Neural cell (in vitro differentiated cells): ENCODE measurements around the gene TSEN54. TPM values are rescaled to one million over a fixed set of nuclear protein-coding genes. Genes with fewer than 3 reads are reported as not detected.

Experiments used
- H2AFZ ChIP-seq: fragments of 200-600, 300-800 bp; sonication (generic), shearing (Covaris generic); 2 replicates; pipeline ENCODE4 v1.6.0; 2014; ENCODE audit warnings: low read depth, mild to moderate bottlenecking, antibody characterized with exemption, low read length, moderate library complexity
- H3F3A ChIP-seq: fragments of 200-600 bp; shearing (Covaris generic); 2 replicates; pipeline ENCODE4 v1.6.1; 2016; ENCODE audit warnings: mild to moderate bottlenecking, moderate library complexity, mixed read lengths, antibody characterized with exemption, low read length; ENCODE audit not compliant: insufficient read depth, poor library complexity, severe bottlenecking
- H3K27ac ChIP-seq: fragments of 200-600, 300-800 bp; sonication (generic), shearing (Covaris generic); 2 replicates; pipeline ENCODE4 v1.5.1; 2014; ENCODE audit warnings: mild to moderate bottlenecking, low read length, moderate library complexity
- H3K27me3 ChIP-seq: fragments of 300-800, 200-600 bp; sonication (generic), shearing (Covaris generic); 2 replicates; pipeline ENCODE4 v1.6.0; 2014; ENCODE audit warnings: mild to moderate bottlenecking, low read depth, low read length, moderate library complexity; ENCODE audit not compliant: insufficient read depth
- H3K36me3 ChIP-seq: fragments of 300-800, 200-600 bp; sonication (generic), shearing (Covaris generic); 2 replicates; pipeline ENCODE4 v1.5.1; 2014; ENCODE audit warnings: mild to moderate bottlenecking, antibody characterized with exemption, low read length, moderate library complexity; ENCODE audit not compliant: insufficient read depth
- H3K4me2 ChIP-seq: fragments of 300-800, 200-600 bp; sonication (generic), shearing (Covaris generic); 2 replicates; pipeline ENCODE4 v1.6.0; 2014; ENCODE audit warnings: mild to moderate bottlenecking, low read length
- H3K4me3 ChIP-seq: fragments of 300-800, 200-600 bp; sonication (generic), shearing (Covaris generic); 2 replicates; pipeline ENCODE4 v1.5.1; 2014; ENCODE audit warnings: mild to moderate bottlenecking, low read length, moderate library complexity
- H3K79me2 ChIP-seq: fragments of 200-600 bp; shearing (Covaris generic); replicated peaks from 2 replicates; pipeline ENCODE4 v1.6.0; 2014; ENCODE audit warnings: mild to moderate bottlenecking, low read length, moderate library complexity; ENCODE audit not compliant: insufficient read depth
- H3K9ac ChIP-seq: fragments of 300-800, 200-600 bp; sonication (generic), shearing (Covaris generic); 2 replicates; pipeline ENCODE4 v1.6.1; 2016; ENCODE audit warnings: mild to moderate bottlenecking, low read length, mixed read lengths
- H3K9me2 ChIP-seq: fragments of 200-600 bp; shearing (Covaris generic); 2 replicates; pipeline ENCODE4 v1.6.1; 2016; ENCODE audit warnings: mild to moderate bottlenecking, low read length, mixed read lengths; ENCODE audit not compliant: insufficient read depth
- H3K9me3 ChIP-seq: fragments of 200-600, 300-800 bp; sonication (generic), shearing (Covaris generic); 2 replicates; pipeline ENCODE4 v1.6.1; 2016; ENCODE audit warnings: mild to moderate bottlenecking, mixed run types, low read length, moderate library complexity, mixed read lengths
- H4K20me1 ChIP-seq: fragments of 200-600 bp; shearing (Covaris generic); 2 replicates; pipeline ENCODE4 v1.6.1; 2016; ENCODE audit warnings: mild to moderate bottlenecking, mixed run types; ENCODE audit not compliant: insufficient read depth
- CTCF ChIP-seq: fragments of 450-650 bp; IDR thresholded peaks from 2 replicates; pipeline ENCODE4 v1.5.1; 2014; ENCODE audit warnings: antibody characterized with exemption, mild to moderate bottlenecking, moderate library complexity; ENCODE audit not compliant: poor library complexity, severe bottlenecking
- EP300 ChIP-seq: fragments of 450-650 bp; conservative IDR thresholded peaks from 2 replicates; pipeline ENCODE4 v1.6.1; 2014; ENCODE audit warnings: antibody characterized with exemption, mild to moderate bottlenecking, moderate library complexity; ENCODE audit not compliant: poor library complexity, severe bottlenecking
- EZH2 ChIP-seq: fragments of 200-600, 300-800 bp; shearing (Covaris generic), sonication (generic); IDR thresholded peaks from 2 replicates; pipeline ENCODE4 v1.6.1; 2014; ENCODE audit warnings: antibody characterized with exemption, low read length, borderline replicate concordance, mild to moderate bottlenecking; ENCODE audit not compliant: insufficient read depth, poor library complexity, severe bottlenecking
- MXI1 ChIP-seq: fragments of 450-650 bp; conservative IDR thresholded peaks from 2 replicates; pipeline ENCODE4 v1.6.1; 2014; ENCODE audit warnings: antibody characterized with exemption, mild to moderate bottlenecking; ENCODE audit not compliant: poor library complexity, severe bottlenecking
- POLR2AphosphoS5 ChIP-seq: IDR thresholded peaks from 2 replicates; pipeline ENCODE4 v1.6.1; 2012
- RAD21 ChIP-seq: fragments of 450-650 bp; conservative IDR thresholded peaks from 2 replicates; pipeline ENCODE4 v1.6.1; 2014; ENCODE audit warnings: antibody characterized with exemption, mild to moderate bottlenecking, moderate library complexity
- REST ChIP-seq: IDR thresholded peaks from 2 replicates; pipeline ENCODE4 v1.6.1; 2012; ENCODE audit warnings: borderline replicate concordance
- SMC3 ChIP-seq: fragments of 450-650 bp; conservative IDR thresholded peaks from 2 replicates; pipeline ENCODE4 v1.6.1; 2014; ENCODE audit warnings: antibody characterized with exemption, mild to moderate bottlenecking, moderate library complexity; ENCODE audit not compliant: poor library complexity
- TAF1 ChIP-seq: IDR thresholded peaks from 2 replicates; pipeline ENCODE4 v1.6.1; 2012; ENCODE audit warnings: low read depth
- polyA plus RNA-seq: library from polyadenylated mRNA; depleted of rRNA; stranded (reverse); fragments of >200 nt; gene quantifications from 2 replicates; pipeline ENCODE4 v1.2.3, GENCODE V29; 2014

Gene TSEN54
- polyA plus RNA-seq, 1 donor from 2014 or later: 32.2 TPM

GRCh38 chr17:75498726-75499213, 17.6 kb upstream of the TSEN54 start:
- Histone ChIP-seq H2AFZ (no peak overlapping the region), H3K79me2 (no peaks in the 10 kb centered on the region), H3K27me3 (no peaks in the 10 kb centered on the region), H3K36me3 (no peaks in the 10 kb centered on the region), H4K20me1 (no peaks in the 10 kb centered on the region), H3F3A (no peaks in the 10 kb centered on the region), H3K4me3 (no peak overlapping the region), H3K9me2 (no peaks in the 10 kb centered on the region), H3K27ac (no peak overlapping the region), H3K4me2 (no peak overlapping the region), H3K9me3 (no peaks in the 10 kb centered on the region), H3K9ac (no peak overlapping the region)
- TF ChIP-seq RAD21: no peak
- TF ChIP-seq REST: no peak

- H3K9me3 ChIP-seq: no peaks in the 10 kb centered on the region
- H3K27ac ChIP-seq: no peak overlapping the region
- no peak overlapping the region for H3K4me2 ChIP-seq
- no peaks in the 10 kb centered on the region for H3K9me2 ChIP-seq
- no peaks in the 10 kb centered on the region for H3K36me3 ChIP-seq
- H3K9ac ChIP-seq: no peak overlapping the region
- H2AFZ ChIP-seq: no peak overlapping the region
- H4K20me1 ChIP-seq: no peaks in the 10 kb centered on the region
- no peaks in the 10 kb centered on the region for H3K79me2 ChIP-seq
- no peak overlapping the region for H3K4me3 ChIP-seq
- H3K27me3 ChIP-seq: no peaks in the 10 kb centered on the region
- H3F3A ChIP-seq: no peaks in the 10 kb centered on the region
- TF ChIP-seq EP300: no peak
These were observed 16.9 kb upstream of the TSEN54 start for GRCh38 chr17:75499313-75500022.

- H3K9me3 ChIP-seq: no peaks in the 10 kb centered on the region
- no peaks in the 10 kb centered on the region for H3K79me2 ChIP-seq
- no peaks in the 10 kb centered on the region for H3K9me2 ChIP-seq
- no peak overlapping the region for H3K4me2 ChIP-seq
- no peak overlapping the region for H2AFZ ChIP-seq
- H3K4me3 ChIP-seq: no peak overlapping the region
- no peaks in the 10 kb centered on the region for H3K27me3 ChIP-seq
- TF ChIP-seq EZH2 (no peak), POLR2AphosphoS5 (no peak), SMC3 (no peak), MXI1 (no peak), TAF1 (no peak), EP300 (no peak), REST (no peak), RAD21 (no peak), CTCF (no peak)
- H4K20me1 ChIP-seq: no peaks in the 10 kb centered on the region
- no peaks in the 10 kb centered on the region for H3K36me3 ChIP-seq
- no peak overlapping the region for H3K27ac ChIP-seq
- no peak overlapping the region for H3K9ac ChIP-seq
- no peaks in the 10 kb centered on the region for H3F3A ChIP-seq
These were observed 15.7 kb upstream of the TSEN54 start for GRCh38 chr17:75500419-75501216.
